Parathyroid adenoma (tissue), 2 donors: Measurements from ENCODE around the gene IGSF9.
A peak's percentile ranks its signal among the peaks of the same experiment; 100 is the strongest.

Experiments
- H2AFZ ChIP-seq: fragments of 300-600 bp; sonication (generic); one replicate; pipeline ENCODE4 v1.7.0; 2017; ENCODE audit warnings: antibody characterized with exemption, mild to moderate bottlenecking
- H3K27ac ChIP-seq: fragments of 300-600 bp; sonication (generic); one replicate; pipeline ENCODE4 v1.7.0; 2017
- H3K27me3 ChIP-seq: fragments of 300-600 bp; sonication (generic); one replicate; pipeline ENCODE4 v1.7.0; 2017; ENCODE audit warnings: low read length; ENCODE audit not compliant: control insufficient read depth, insufficient read depth
- H3K36me3 ChIP-seq: fragments of 300-600 bp; sonication (generic); one replicate; pipeline ENCODE4 v1.7.0; 2017; ENCODE audit warnings: low read length; ENCODE audit not compliant: control insufficient read depth, insufficient read depth
- H3K4me1 ChIP-seq: fragments of 300-600 bp; sonication (generic); one replicate; pipeline ENCODE4 v1.7.0; 2017; ENCODE audit warnings: control low read depth
- H3K4me2 ChIP-seq: fragments of 300-600 bp; sonication (generic); one replicate; pipeline ENCODE4 v1.7.0; 2017; ENCODE audit warnings: low read length
- H3K4me3 ChIP-seq: fragments of 300-600 bp; sonication (generic); one replicate; pipeline ENCODE4 v1.7.0; 2017; ENCODE audit warnings: low read depth, low read length
- H3K79me2 ChIP-seq: fragments of 300-600 bp; sonication (generic); one replicate; pipeline ENCODE4 v1.7.0; 2017; ENCODE audit warnings: control low read depth
- H3K9ac ChIP-seq: fragments of 300-600 bp; sonication (generic); one replicate; pipeline ENCODE4 v1.7.0; 2017; ENCODE audit warnings: mild to moderate bottlenecking
- H3K9me3 ChIP-seq: fragments of 300-600 bp; sonication (generic); one replicate; pipeline ENCODE4 v1.7.0; 2017; ENCODE audit warnings: low read length; ENCODE audit not compliant: control insufficient read depth
- TF ChIP-seq, protein P1 (sequence below): fragments of 300-600 bp; sonication (generic); IDR thresholded peaks from one replicate; pipeline ENCODE4 v1.7.0; 2017; ENCODE audit warnings: antibody characterized with exemption, mild to moderate bottlenecking
- donor health status: primary hyperparathyroidism.

Gene IGSF9

DNA sequence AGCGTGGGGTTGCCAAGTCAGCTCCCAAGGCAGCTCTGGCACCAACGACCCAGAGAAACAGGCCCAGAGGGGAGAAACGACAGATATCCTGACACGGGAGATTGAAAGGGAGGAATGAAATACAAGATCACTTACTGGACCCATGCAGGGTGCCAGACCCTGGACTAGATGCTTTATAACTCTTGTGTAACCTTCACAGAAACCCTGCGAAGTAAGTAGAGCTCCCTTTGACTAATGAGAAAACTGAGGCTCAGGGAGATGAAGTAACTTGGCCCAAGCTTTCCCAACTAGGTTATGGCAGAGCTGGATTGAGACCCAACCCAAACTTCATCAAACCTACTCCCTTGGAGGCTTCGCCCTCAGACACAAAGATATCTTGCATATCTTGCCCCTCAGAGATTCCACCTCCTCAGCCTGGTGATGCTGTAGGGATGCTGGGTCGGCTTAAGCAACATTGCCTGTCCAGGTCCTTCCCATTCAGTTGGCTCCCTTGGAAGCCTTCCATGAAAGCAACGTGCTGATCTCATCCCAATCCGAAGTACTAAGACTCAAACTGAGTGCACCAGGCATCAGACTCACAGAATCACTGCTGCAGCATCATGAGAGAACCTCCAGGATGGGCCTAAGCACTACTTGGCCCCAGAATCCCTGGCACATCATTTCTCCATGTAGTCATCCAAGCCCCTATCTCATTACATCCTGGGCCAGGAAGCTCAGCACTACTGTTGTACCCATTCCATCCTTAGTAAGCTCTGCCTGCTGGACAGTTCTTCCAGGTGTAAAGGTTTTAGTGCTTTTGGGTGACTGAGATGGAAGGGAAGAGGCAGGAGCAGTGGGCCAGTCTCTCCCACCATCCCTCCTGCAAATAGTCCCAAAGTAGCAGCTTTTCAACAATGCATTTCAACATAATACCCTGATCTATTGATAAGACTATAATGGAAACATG is 1.1 kb upstream of the IGSF9 start:
- Histone ChIP-seq H3K36me3 (no peaks in the 10 kb centered on the region), H2AFZ (peak overlapping the region; percentile 61), H3K4me3 (peak overlapping the region; percentile 66), H3K9me3 (no peaks in the 10 kb centered on the region), H3K27ac (peak overlapping the region; percentile 87), H3K27me3 (no peaks in the 10 kb centered on the region), H3K79me2 (no peaks in the 10 kb centered on the region), H3K4me1 (peaks cover 17% of the 10 kb centered on the region), H3K9ac (no peak overlapping the region), H3K4me2 (peak overlapping the region; percentile 92)
- TF ChIP-seq, protein P1, sequence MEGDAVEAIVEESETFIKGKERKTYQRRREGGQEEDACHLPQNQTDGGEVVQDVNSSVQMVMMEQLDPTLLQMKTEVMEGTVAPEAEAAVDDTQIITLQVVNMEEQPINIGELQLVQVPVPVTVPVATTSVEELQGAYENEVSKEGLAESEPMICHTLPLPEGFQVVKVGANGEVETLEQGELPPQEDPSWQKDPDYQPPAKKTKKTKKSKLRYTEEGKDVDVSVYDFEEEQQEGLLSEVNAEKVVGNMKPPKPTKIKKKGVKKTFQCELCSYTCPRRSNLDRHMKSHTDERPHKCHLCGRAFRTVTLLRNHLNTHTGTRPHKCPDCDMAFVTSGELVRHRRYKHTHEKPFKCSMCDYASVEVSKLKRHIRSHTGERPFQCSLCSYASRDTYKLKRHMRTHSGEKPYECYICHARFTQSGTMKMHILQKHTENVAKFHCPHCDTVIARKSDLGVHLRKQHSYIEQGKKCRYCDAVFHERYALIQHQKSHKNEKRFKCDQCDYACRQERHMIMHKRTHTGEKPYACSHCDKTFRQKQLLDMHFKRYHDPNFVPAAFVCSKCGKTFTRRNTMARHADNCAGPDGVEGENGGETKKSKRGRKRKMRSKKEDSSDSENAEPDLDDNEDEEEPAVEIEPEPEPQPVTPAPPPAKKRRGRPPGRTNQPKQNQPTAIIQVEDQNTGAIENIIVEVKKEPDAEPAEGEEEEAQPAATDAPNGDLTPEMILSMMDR = no peak

GRCh38 chr1:159944623-159945455 is 574 bp downstream of the IGSF9 start:
- Histone ChIP-seq H3K27ac (no peak overlapping the region), H3K4me3 (peak overlapping the region; percentile 66), H3K27me3 (no peaks in the 10 kb centered on the region), H3K9ac (no peak overlapping the region), H3K36me3 (no peaks in the 10 kb centered on the region), H3K4me1 (peaks cover 20% of the 10 kb centered on the region), H2AFZ (peak overlapping the region; percentile 61), H3K9me3 (no peaks in the 10 kb centered on the region), H3K79me2 (no peaks in the 10 kb centered on the region), H3K4me2 (peak overlapping the region; percentile 92)
- TF ChIP-seq, protein P1 = no peak

DNA sequence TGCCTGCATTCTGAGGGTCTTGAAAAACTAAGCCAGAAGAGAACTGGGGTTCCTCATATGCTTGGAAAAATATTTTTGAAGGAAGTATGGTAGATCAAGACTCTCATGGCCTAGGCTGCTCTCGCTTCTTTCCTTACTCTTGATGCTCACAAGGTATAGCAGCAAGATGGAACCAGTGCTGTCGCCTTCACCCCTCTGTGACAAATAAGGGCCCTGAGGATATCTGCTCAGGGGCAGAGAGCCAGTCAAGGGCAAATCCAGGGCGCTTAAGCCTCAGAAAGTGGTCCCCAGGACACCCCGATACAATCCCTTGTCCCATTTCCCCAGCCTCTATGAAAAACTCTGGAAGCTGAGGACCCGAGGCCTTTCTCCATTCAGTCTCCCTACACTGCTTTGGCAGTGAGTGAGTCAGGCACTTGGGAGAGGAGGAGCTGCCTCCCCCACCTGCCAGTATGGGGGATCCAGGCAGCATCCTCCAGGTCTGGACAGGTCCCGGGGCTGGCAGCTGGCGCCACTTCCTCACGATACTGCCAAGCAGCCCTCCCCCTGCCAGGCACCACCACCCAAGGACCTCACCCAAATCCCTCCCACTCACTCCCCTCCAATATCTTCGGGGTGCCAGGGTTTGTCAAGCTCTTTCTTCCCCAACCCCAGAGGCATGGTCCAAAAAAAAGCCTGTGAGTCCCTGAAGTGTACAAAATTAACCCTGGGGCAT is 1.3 kb downstream of the IGSF9 start:
- Histone ChIP-seq H3K9ac (no peak overlapping the region), H3K9me3 (no peaks in the 10 kb centered on the region), H3K4me3 (peak overlapping the region; percentile 66), H3K4me2 (no peak overlapping the region), H3K27ac (no peak overlapping the region), H3K4me1 (peaks cover 18% of the 10 kb centered on the region), H3K27me3 (no peaks in the 10 kb centered on the region), H2AFZ (no peak overlapping the region), H3K79me2 (no peaks in the 10 kb centered on the region), H3K36me3 (no peaks in the 10 kb centered on the region)
- TF ChIP-seq, protein P1 = no peak

DNA sequence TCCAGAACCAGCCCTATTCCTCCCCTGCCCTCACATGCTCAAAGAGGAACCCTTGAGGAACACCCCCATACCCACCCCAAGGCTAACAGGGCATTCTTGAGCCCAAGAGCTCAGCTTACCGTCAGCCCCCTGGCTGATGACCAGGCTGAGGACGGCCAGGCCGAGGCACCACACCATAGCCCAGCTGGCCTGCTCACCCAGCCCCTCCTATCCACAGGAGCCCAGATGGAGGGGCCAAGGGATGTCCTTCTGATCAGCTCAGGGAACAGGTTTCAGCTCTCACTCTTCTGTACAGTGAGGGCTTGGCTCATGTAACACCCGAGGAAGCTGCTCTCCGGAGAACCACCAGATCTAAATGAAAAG is 2.2 kb downstream of the IGSF9 start:
- Histone ChIP-seq H3K36me3 (no peaks in the 10 kb centered on the region), H3K4me3 (no peak overlapping the region), H3K27ac (no peak overlapping the region), H3K9ac (no peak overlapping the region), H2AFZ (no peak overlapping the region), H3K4me1 (peaks cover 15% of the 10 kb centered on the region), H3K79me2 (no peaks in the 10 kb centered on the region), H3K4me2 (no peak overlapping the region), H3K9me3 (no peaks in the 10 kb centered on the region), H3K27me3 (no peaks in the 10 kb centered on the region)
- TF ChIP-seq, protein P1 = no peak
